Mucosa of stomach (tissue), 1 donor: ENCODE measurements around the gene C1GALT1C1L.

Experiments
- H3K27me3 ChIP-seq: one replicate; pipeline ENCODE4 v1.7.0; 2013; ENCODE audit warnings: mild to moderate bottlenecking, low read length; ENCODE audit not compliant: control insufficient read depth, insufficient read depth
- H3K36me3 ChIP-seq: one replicate; pipeline ENCODE4 v1.7.0; 2013; ENCODE audit warnings: low read length; ENCODE audit not compliant: control insufficient read depth, insufficient read depth
- H3K4me1 ChIP-seq: one replicate; pipeline ENCODE4 v1.7.0; 2013; ENCODE audit warnings: mild to moderate bottlenecking, low read length; ENCODE audit not compliant: control insufficient read depth, insufficient read depth
- H3K4me3 ChIP-seq: one replicate; pipeline ENCODE4 v1.7.0; 2013; ENCODE audit warnings: low read length
- H3K9ac ChIP-seq: one replicate; pipeline ENCODE4 v1.7.0; 2013; ENCODE audit warnings: mild to moderate bottlenecking, low read length, moderate library complexity
- H3K9me3 ChIP-seq: one replicate; pipeline ENCODE4 v1.7.0; 2013; ENCODE audit warnings: mild to moderate bottlenecking, low read length, moderate library complexity; ENCODE audit not compliant: control insufficient read depth
- donor health status: Pancreatic carcinoma.

The C1GALT1C1L gene

GRCh38 chr2:43676322-43677050 is at the start of gene C1GALT1C1L:
Gene C1GALT1C1L (minus strand): TSS chr2:43676429. CDS start chr2:43676322, 107 bp downstream.
- H3K36me3 ChIP-seq = no peaks in the 10 kb centered on the region
- H3K9me3 ChIP-seq = no peaks in the 10 kb centered on the region
- H3K9ac ChIP-seq = peak within 1 kb of the TSS; percentile 56
- H3K27me3 ChIP-seq = peaks cover 3% of the 10 kb centered on the region
- no peaks in the 10 kb centered on the region for H3K4me1 ChIP-seq
- no peak within 1 kb of the TSS for H3K4me3 ChIP-seq

DNA sequence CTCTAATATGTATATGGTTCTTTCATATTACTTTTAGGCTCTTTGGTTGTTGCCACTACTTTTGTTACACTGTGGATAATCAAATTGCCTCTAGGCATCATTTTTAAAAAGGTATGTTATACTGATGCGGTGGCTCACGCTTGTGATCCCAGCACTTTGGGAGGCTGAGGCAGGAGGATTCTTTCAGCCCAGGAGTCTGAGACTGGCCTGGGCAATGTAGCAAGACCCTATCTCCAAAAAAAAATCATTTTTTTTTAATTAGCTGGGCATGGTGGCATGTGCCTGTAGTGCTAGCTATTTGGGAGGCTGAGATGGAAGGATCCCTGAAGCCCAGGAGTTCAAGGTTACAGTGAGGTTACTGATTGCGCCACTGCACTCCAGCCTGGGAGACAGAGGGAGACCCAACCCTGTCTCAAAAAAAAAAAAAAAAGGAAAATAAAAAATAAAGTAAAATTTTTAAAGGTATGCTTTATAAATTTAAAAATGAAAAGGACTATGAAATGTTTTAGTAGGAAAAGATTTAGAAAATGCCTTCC is 49.5 kb upstream of the C1GALT1C1L start:
- Histone ChIP-seq H3K36me3 (no peaks in the 10 kb centered on the region), H3K9me3 (no peaks in the 10 kb centered on the region), H3K4me3 (no peak overlapping the region), H3K4me1 (peaks cover 6% of the 10 kb centered on the region), H3K27me3 (no peaks in the 10 kb centered on the region), H3K9ac (no peak overlapping the region)

DNA sequence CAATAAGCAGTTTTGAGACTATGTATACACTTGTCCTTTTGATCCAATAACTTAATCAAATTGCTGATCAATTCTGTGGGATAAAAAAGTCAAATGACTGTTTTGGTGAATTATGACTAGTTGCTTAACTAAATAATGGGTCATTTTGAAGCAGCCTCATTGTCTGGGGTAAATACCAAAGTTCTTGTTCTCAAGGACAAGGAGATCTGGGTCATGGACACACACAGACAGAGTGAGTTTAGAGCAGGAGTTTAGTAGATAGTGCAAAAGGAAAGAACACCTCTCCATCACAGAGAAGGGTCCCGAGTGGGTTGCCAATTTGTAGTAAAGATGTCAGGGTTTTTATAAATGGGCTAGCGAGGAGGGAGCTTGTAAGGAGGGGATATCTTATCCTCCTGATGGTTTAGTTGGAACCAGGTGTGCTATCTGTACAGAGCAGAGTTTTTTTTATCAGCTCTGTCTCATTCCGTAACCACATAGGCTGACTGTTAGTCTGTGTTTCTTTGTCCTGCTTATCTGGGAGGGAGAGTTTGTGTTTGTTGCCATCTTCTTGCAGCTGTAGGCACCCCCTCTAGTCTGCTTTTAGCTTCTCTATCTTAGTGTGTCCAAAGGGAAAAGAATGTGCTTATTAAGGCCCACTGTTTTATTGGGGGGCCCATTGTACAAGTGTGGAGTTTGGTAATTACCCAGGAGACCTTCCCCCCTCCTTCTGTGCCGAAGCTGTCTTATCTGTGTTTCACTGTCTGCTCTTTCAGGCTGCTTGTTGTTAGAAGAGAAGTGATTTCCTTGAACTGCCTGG is 48.7 kb upstream of the C1GALT1C1L start:
- Histone ChIP-seq H3K9me3 (no peaks in the 10 kb centered on the region), H3K4me1 (peaks cover 6% of the 10 kb centered on the region), H3K27me3 (no peaks in the 10 kb centered on the region), H3K36me3 (no peaks in the 10 kb centered on the region), H3K4me3 (no peak overlapping the region), H3K9ac (no peak overlapping the region)

GRCh38 chr2:43718530-43719124 is 42.4 kb upstream of the C1GALT1C1L start:
- H3K4me1 ChIP-seq = peaks cover 3% of the 10 kb centered on the region
- no peaks in the 10 kb centered on the region for H3K9me3 ChIP-seq
- H3K4me3 ChIP-seq = no peak overlapping the region
- no peak overlapping the region for H3K9ac ChIP-seq
- H3K27me3 ChIP-seq = no peaks in the 10 kb centered on the region
- no peaks in the 10 kb centered on the region for H3K36me3 ChIP-seq

DNA sequence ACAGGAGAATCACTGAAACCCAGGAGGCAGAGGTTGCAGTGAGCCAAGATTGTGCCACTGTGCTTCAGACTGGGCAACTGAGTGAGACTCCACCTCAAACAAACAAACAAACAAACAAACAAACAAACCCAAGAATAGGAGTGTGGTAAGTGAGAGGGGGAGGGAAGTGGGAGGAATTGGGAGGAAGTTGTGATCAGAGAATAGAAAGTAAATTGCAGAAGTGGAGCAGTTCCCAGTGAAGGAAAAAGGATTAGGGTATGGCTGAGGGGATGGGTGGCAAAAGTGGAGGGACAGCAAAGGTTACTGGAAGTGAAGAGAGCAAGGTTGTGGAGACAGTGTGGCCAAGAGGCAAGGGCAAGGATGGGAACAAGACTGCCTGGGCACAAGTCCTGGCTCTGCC is 41.1 kb upstream of the C1GALT1C1L start:
- Histone ChIP-seq H3K9ac (no peak overlapping the region), H3K27me3 (no peaks in the 10 kb centered on the region), H3K4me1 (no peaks in the 10 kb centered on the region), H3K9me3 (no peaks in the 10 kb centered on the region), H3K4me3 (no peak overlapping the region), H3K36me3 (no peaks in the 10 kb centered on the region)

GRCh38 chr2:43715300-43716098 is 39.3 kb upstream of the C1GALT1C1L start:
- Histone ChIP-seq H3K27me3 (no peaks in the 10 kb centered on the region), H3K36me3 (no peaks in the 10 kb centered on the region), H3K9me3 (no peaks in the 10 kb centered on the region), H3K4me1 (no peaks in the 10 kb centered on the region), H3K4me3 (no peak overlapping the region), H3K9ac (no peak overlapping the region)

GRCh38 chr2:43714164-43714563 is 37.9 kb upstream of the C1GALT1C1L start:
- H3K4me1 ChIP-seq = no peaks in the 10 kb centered on the region
- H3K4me3 ChIP-seq = no peak overlapping the region
- H3K9ac ChIP-seq = no peak overlapping the region
- H3K27me3 ChIP-seq = no peaks in the 10 kb centered on the region
- H3K9me3 ChIP-seq = no peaks in the 10 kb centered on the region
- no peaks in the 10 kb centered on the region for H3K36me3 ChIP-seq

- Histone ChIP-seq H3K36me3 (no peaks in the 10 kb centered on the region), H3K9ac (no peak overlapping the region), H3K4me3 (no peak overlapping the region), H3K4me1 (no peaks in the 10 kb centered on the region), H3K27me3 (no peaks in the 10 kb centered on the region), H3K9me3 (no peaks in the 10 kb centered on the region)
These were observed 34.6 kb upstream of the C1GALT1C1L start for GRCh38 chr2:43710866-43711265.

DNA sequence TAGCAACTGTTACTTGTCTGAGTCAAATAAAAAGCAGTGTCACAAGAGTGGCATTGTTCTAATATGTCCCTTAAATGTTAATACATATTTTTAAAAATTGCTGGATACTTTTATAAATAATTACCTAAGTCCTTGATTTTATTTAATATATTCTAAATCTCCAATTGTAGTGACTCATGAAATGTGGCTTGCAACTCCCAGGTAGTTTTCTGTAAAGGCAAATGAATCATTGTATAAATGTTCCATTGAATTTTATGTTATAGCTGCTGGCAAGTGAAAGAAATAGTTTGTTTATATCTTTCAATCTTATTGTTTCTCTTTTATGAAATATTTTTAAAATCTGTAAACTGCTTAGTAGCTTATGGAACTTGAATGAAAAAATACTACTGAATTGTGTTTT is 32.7 kb upstream of the C1GALT1C1L start:
- no peaks in the 10 kb centered on the region for H3K27me3 ChIP-seq
- no peaks in the 10 kb centered on the region for H3K4me1 ChIP-seq
- no peak overlapping the region for H3K4me3 ChIP-seq
- H3K9ac ChIP-seq = no peak overlapping the region
- H3K36me3 ChIP-seq = no peaks in the 10 kb centered on the region
- no peaks in the 10 kb centered on the region for H3K9me3 ChIP-seq

GRCh38 chr2:43708178-43708577 is 31.9 kb upstream of the C1GALT1C1L start:
- Histone ChIP-seq H3K4me3 (no peak overlapping the region), H3K9ac (no peak overlapping the region), H3K36me3 (no peaks in the 10 kb centered on the region), H3K27me3 (no peaks in the 10 kb centered on the region), H3K4me1 (no peaks in the 10 kb centered on the region), H3K9me3 (no peaks in the 10 kb centered on the region)

DNA sequence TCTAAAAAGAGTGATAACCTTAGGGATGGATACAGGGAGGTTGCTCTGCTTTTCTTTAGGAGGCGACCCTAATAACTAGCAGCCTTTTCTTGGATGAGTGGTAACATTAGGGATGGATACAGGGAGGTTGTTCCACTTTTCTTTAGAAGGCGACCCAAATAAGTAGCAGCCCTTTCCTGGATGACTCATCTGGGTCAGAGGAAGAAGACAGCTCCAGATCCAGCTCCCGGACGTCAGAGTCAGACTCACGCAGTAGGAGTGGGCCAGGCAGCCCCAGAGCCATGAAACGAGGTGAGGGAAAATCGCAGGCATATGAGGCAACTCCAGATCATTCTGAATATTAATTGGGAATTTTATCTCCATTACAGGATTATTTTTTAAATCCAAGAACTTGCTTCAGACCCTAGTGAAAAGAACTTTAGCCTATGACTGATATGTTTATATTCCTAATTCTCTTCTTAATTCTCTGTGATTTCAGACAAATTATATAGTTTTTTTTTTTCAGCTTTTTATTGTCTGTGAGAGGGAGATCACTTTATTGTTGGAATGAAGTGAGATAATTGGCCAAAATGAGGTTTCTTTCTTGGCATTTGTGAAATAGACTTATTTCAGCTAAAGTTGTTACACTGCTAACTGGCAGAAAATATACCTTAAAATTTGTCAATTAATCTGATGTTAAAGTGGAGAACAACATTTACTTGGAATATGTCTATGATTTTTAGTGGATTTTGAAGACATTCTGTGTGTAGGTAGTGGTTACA is 31.2 kb upstream of the C1GALT1C1L start:
- Histone ChIP-seq H3K4me3 (no peak overlapping the region), H3K9me3 (no peaks in the 10 kb centered on the region), H3K36me3 (no peaks in the 10 kb centered on the region), H3K27me3 (no peaks in the 10 kb centered on the region), H3K4me1 (no peaks in the 10 kb centered on the region), H3K9ac (no peak overlapping the region)
